Panc1 (cell line): ENCODE results near the gene ADORA2A.

Source experiments
- POLR2AphosphoS5 ChIP-seq: IDR thresholded peaks from 2 replicates; pipeline ENCODE4 v1.6.1; 2012; ENCODE audit warnings: mild to moderate bottlenecking, low read depth, low read length, moderate library complexity
- REST ChIP-seq, 2 experiments: IDR thresholded peaks; 2 replicates each; pipeline ENCODE4 v1.6.1; 2011 to 2012; ENCODE audit warnings: low read depth in 2 of 2, control low read depth in 1 of 2, low read length in 1 of 2, mild to moderate bottlenecking in 1 of 2, moderate library complexity in 1 of 2; ENCODE audit not compliant: insufficient read depth in 1 of 2
- SIN3A ChIP-seq: IDR thresholded peaks from 2 replicates; pipeline ENCODE4 v1.6.1; 2012; ENCODE audit warnings: low read depth, mild to moderate bottlenecking, low read length, moderate library complexity, borderline replicate concordance; ENCODE audit not compliant: insufficient read depth
- TCF7L2 ChIP-seq: IDR thresholded peaks from 2 replicates; pipeline ENCODE4 v1.6.1; 2011; ENCODE audit warnings: mild to moderate bottlenecking, low read depth, low read length, inconsistent platforms
- TF ChIP-seq, protein P1 (sequence below): fragments of 450-650 bp; IDR thresholded peaks from 2 replicates; pipeline ENCODE4 v1.5.1; 2017; ENCODE audit warnings: mild to moderate bottlenecking

- TF ChIP-seq, protein P1, sequence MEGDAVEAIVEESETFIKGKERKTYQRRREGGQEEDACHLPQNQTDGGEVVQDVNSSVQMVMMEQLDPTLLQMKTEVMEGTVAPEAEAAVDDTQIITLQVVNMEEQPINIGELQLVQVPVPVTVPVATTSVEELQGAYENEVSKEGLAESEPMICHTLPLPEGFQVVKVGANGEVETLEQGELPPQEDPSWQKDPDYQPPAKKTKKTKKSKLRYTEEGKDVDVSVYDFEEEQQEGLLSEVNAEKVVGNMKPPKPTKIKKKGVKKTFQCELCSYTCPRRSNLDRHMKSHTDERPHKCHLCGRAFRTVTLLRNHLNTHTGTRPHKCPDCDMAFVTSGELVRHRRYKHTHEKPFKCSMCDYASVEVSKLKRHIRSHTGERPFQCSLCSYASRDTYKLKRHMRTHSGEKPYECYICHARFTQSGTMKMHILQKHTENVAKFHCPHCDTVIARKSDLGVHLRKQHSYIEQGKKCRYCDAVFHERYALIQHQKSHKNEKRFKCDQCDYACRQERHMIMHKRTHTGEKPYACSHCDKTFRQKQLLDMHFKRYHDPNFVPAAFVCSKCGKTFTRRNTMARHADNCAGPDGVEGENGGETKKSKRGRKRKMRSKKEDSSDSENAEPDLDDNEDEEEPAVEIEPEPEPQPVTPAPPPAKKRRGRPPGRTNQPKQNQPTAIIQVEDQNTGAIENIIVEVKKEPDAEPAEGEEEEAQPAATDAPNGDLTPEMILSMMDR, result no peak
- TF ChIP-seq POLR2AphosphoS5, result no peak
- no peak for TF ChIP-seq TCF7L2
- TF ChIP-seq REST (IDR thresholded peaks at IDR 0.05; ENCODE audit: insufficient read depth in 1 of 2, low read depth in 2 of 2, low read length in 1 of 2), result no peak
- TF ChIP-seq SIN3A, result no peak
Measured at GRCh38 chr22:24485170-24485569, 57.8 kb downstream of the ADORA2A start.
